GM18511 (cell line): Measurements from ENCODE around the gene FBXO30.

ENCODE experiments used
- ATAC-seq: cut with Tn5 transposase; IDR thresholded peaks from one replicate; pipeline ENCODE4 v1.9.1; 2021; ENCODE audit warnings: mild to moderate bottlenecking, moderate library complexity; ENCODE audit not compliant: unreplicated experiment

Gene FBXO30, protein sequence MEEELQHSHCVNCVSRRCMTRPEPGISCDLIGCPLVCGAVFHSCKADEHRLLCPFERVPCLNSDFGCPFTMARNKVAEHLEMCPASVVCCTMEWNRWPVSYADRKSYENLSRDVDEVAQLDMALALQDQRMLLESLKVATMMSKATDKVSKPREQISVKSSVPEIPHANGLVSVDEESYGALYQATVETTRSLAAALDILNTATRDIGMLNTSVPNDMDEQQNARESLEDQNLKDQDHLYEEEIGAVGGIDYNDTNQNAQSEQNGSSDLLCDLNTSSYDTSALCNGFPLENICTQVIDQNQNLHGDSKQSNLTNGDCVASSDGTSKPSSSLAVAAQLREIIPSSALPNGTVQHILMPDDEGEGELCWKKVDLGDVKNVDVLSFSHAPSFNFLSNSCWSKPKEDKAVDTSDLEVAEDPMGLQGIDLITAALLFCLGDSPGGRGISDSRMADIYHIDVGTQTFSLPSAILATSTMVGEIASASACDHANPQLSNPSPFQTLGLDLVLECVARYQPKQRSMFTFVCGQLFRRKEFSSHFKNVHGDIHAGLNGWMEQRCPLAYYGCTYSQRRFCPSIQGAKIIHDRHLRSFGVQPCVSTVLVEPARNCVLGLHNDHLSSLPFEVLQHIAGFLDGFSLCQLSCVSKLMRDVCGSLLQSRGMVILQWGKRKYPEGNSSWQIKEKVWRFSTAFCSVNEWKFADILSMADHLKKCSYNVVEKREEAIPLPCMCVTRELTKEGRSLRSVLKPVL

GRCh38 chr6:145814501-145815308 is at the start of gene FBXO30:
Gene FBXO30, minus strand, starts transcription at chr6:145814795. Its CDS starts 8,390 bp downstream, at chr6:145806405.
- peak; percentile 70 for ATAC-seq

GRCh38 chr6:145863988-145864616 is 49.5 kb upstream of the FBXO30 start:
- ATAC-seq: peak; percentile 51

- no peak for ATAC-seq
Observed at GRCh38 chr6:145863366-145863765, 48.8 kb upstream of the FBXO30 start.

DNA sequence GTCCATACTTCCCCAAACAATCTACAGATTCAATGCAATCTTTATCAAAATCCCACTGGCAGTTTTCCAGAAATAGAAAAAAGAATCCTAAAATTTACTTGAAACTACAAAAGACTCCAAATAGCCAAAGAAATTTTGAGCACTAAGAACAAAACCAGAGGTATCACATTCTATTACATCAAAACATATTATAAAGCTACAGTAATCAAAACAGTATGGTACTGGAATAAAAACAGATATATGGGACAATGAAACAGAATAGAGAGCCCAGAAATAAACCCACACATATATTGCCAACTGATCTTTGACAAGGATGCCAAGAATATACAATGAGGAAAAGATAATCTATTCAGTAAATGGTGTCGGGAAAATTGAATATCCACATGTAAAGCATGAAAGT is 46.0 kb upstream of the FBXO30 start:
- no peak for ATAC-seq

- no peak for ATAC-seq
Observed at GRCh38 chr6:145850671-145851070, 36.1 kb upstream of the FBXO30 start.

GRCh38 chr6:145848541-145848940 is 33.9 kb upstream of the FBXO30 start:
- ATAC-seq: no peak

GRCh38 chr6:145845557-145845956 is 31.0 kb upstream of the FBXO30 start:
- no peak for ATAC-seq

- no peak for ATAC-seq
Observed at GRCh38 chr6:145844933-145845540, 30.4 kb upstream of the FBXO30 start.

- no peak for ATAC-seq
Observed at GRCh38 chr6:145842693-145843546, 28.3 kb upstream of the FBXO30 start.

DNA sequence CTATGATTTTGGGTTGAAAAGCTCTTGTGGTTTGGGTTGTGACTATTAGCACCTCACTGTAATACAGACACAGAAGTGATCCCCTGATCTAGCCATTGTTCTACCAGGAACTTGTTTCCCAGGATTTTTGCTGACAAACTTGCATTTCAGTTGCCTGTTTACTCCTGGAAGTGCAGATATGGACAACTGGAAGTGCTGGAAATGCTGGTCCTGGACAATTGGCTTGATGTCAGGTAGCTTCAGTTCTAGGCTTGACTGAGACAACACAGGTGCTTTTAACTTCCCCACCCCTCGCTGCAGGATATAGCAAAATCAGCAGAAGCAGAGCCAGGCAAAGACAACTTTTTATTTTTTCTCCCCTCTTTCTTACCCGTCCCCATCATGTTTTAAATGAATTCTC is 27.1 kb upstream of the FBXO30 start:
- ATAC-seq: no peak

DNA sequence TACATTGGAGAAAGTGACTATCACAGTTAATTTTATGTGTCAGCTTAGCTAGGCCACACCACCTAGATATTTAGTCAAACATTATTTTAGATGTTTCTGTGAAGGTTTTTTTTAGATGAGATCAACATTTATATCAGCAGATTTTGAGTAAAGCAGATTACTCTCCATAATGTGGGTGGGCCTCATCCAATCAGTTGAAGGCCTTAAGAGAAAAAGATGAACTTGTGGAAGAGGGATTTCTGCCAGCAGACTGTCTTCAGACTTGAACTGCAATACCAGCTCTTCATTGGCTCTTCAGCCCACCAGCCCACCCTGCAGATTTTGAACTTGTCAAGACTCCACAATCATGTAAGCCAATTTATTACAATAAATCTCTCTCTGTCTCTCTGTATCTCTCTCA is 25.1 kb upstream of the FBXO30 start:
- ATAC-seq: no peak

DNA sequence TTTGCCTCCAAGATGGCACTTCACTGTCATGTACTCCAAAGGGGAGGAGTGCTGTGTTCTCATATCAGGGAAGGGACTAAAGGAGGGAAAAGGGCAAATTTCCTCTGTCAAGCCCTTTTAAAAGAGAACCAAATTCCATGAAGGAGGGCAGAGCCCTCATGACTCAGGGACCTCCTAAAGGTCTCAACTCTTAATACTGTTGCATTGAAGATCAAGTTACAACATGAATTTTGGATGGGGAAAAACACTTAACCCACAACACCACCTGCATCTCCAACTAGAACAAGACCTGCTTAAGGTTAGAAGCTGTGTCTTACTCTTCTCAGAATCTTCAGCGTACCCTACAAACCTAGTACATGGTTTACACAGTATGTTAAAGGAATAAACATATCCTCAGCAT is 23.7 kb upstream of the FBXO30 start:
- ATAC-seq: no peak

DNA sequence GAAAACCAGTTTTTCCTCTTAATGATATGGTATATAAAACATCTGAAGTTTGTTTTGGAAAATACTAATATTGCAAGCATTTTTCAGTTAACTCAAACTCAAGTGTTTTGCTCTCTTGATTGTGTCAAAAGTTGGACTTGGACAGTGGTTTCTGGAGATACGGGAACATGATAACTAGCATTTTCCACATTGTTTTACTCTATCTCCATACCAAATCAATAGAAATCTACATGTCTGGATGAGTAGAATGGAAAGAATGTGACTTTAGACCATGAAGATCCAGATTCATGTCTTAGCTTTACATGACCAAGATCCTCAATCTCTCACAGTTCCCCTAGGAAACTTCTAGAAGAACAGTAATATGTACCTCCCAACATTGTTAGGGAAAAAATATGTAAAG is 22.2 kb upstream of the FBXO30 start:
- ATAC-seq: no peak

GRCh38 chr6:145836170-145836569 is 21.6 kb upstream of the FBXO30 start:
- no peak for ATAC-seq

- peak; percentile 71 for ATAC-seq
Observed at GRCh38 chr6:145830612-145831011, 16.0 kb upstream of the FBXO30 start.

DNA sequence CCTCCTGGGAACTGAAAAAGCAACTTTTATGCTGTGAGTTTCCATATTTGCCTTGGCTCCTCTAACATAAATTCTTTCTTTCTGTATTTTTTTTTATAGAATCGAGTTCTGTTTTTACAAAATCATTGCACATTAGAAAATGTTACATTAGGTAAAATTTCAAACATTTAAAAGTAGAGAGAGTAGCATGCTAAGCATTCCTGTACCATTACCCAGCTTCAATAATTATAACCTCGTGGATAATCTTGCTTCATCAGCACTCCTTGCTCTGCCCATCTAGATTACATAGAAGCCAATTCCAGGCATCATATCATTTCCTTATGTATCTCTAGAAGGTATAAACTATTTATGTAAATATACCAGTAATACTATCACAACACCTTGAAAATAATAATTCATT is 15.4 kb upstream of the FBXO30 start:
- no peak for ATAC-seq

GRCh38 chr6:145829102-145829501 is 14.5 kb upstream of the FBXO30 start:
- ATAC-seq: no peak

DNA sequence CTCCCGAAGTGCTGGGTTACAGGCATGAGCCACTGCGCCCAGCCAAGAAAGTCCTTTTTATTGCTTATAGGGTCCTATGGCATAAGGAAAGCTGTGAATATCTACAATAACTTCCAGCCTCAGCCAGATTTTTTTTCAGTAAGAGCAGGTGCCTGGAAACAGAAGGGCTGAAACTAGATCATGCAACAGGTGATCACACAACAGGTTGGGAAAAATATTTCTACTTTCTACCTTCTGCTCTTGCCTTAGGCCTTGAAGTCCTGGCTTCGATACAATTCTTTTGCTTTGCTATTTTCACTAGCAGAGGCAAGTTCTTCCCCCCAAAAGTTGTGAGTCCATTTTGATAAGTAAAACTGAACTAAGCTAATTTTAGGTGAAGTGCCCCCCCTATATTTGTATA is 9.7 kb upstream of the FBXO30 start:
- ATAC-seq: no peak

DNA sequence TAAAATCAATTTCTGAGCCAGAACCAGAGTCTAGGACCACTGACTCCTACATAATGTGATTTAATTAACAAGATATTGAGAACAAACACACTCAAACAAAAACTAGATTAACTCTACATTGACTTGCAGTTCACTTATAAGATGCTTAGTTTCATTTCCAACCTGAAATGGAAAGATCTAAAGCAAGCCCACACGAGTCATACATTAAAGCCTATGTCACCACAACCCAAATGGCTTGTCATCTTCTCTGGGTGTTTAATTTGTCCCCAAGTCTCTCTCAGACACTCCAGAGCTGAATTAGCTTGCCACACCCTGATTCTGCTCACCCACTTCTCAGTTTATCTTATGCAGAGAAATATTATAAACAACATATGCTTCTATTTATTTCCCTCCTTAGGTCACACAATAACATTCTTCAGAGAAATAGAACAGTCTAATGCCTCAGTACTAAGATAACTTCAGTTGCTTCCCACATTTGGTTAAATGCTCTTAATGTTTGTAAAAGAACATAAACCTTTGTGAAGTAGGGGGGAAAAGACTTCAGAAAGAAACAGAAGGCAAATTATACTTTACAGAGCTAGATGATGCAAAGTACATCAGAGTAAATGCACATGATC is 8.8 kb upstream of the FBXO30 start:
- ATAC-seq: peak; percentile 75
